H1 (cell line): ENCODE measurements around the gene KIF2C. TPM values are rescaled to one million over a fixed set of nuclear protein-coding genes. Genes with fewer than 3 reads are reported as not detected.

Experiments used
- CTCF ChIA-PET: fragments of 300-600 bp; sonication (Branson Sonifier 250); formaldehyde crosslinking; loops from one replicate; lab custom pipeline; 2021; ENCODE audit not compliant: partially characterized antibody; lab: Charles Lee
- POLR2A ChIA-PET: fragments of 300-600 bp; sonication (Branson Sonifier 250); formaldehyde crosslinking; loops from one replicate; lab custom pipeline; 2021; ENCODE audit warnings: inconsistent platforms; ENCODE audit not compliant: partially characterized antibody; lab: Charles Lee
- DNase-seq, 2 experiments: peaks; one replicate each; pipeline versions ENCODE4 v3.0.0 to v3.0.0-alpha.2; 2010 to 2022; ENCODE audit warnings: low spot score in 2 of 2, low read depth in 1 of 2, mixed read lengths in 1 of 2
- FAIRE-seq: peaks from 2 replicates; lab custom pipeline; 2011; peaks lifted over from hg19 to GRCh38; lab: Jason Lieb, UNC
- H2AFZ ChIP-seq: 2 replicates; pipeline ENCODE4 v1.8.1; 2012; ENCODE audit warnings: low read length, inconsistent platforms
- H2AK5ac ChIP-seq: 2 replicates; pipeline ENCODE4 v1.6.1; 2013; ENCODE audit warnings: low read depth, low read length
- H2BK120ac ChIP-seq: replicated peaks from 2 replicates; pipeline ENCODE3; 2013; ENCODE audit warnings: low read depth, low read length, inconsistent platforms
- H2BK12ac ChIP-seq: 2 replicates; pipeline ENCODE4 v1.6.1; 2013; ENCODE audit warnings: low read depth, low read length
- H2BK15ac ChIP-seq: 2 replicates; pipeline ENCODE4 v1.6.1; 2013; ENCODE audit warnings: low read length
- H2BK20ac ChIP-seq: 2 replicates; pipeline ENCODE4 v1.6.1; 2013; ENCODE audit warnings: low read length
- H2BK5ac ChIP-seq: 2 replicates; pipeline ENCODE4 v1.6.1; 2013; ENCODE audit warnings: low read depth, low read length
- H3K14ac ChIP-seq: 2 replicates; pipeline ENCODE4 v1.6.1; 2013; ENCODE audit warnings: inconsistent platforms; ENCODE audit not compliant: insufficient read length
- H3K18ac ChIP-seq: 2 replicates; pipeline ENCODE4 v1.6.1; 2013; ENCODE audit warnings: low read length; ENCODE audit errors: extremely low read depth
- H3K23ac ChIP-seq: 2 replicates; pipeline ENCODE4 v1.6.1; 2013; ENCODE audit warnings: inconsistent platforms; ENCODE audit not compliant: insufficient read length
- H3K23me2 ChIP-seq: 2 replicates; pipeline ENCODE4 v1.6.1; 2013; ENCODE audit warnings: low read depth, low read length
- H3K27ac ChIP-seq: 2 replicates; pipeline ENCODE4 v1.6.1; 2011; ENCODE audit warnings: low read depth, low read length, inconsistent platforms
- H3K27me3 ChIP-seq, 4 experiments: replicated peaks in 1 of 4; 1 replicate in 1 of 4; 2 replicates in 3 of 4; pipeline versions ENCODE4 v1.6.1 to v1.8.1; 2011 to 2013; ENCODE audit warnings: low read length in 3 of 4, mild to moderate bottlenecking in 3 of 4, inconsistent platforms in 2 of 4, mixed read lengths in 2 of 4, moderate library complexity in 1 of 4; ENCODE audit not compliant: control insufficient read depth in 3 of 4, insufficient read depth in 3 of 4; ENCODE audit errors: extremely low read depth in 1 of 4
- H3K36me3 ChIP-seq, 4 experiments: 2 replicates each; pipeline versions ENCODE4 v1.6.1 to v1.8.1; 2011 to 2013; ENCODE audit warnings: mild to moderate bottlenecking in 4 of 4, low read length in 3 of 4, moderate library complexity in 2 of 4, control low read depth in 1 of 4, inconsistent platforms in 1 of 4; ENCODE audit not compliant: insufficient read depth in 4 of 4, control insufficient read depth in 2 of 4
- H3K4ac ChIP-seq: replicated peaks from 2 replicates; pipeline ENCODE3; 2013; ENCODE audit warnings: low read length, low read depth, mixed read lengths, inconsistent platforms; ENCODE audit not compliant: insufficient read length
- H3K4me1 ChIP-seq, 4 experiments: replicated peaks in 1 of 4; 1 replicate in 1 of 4; 2 replicates in 3 of 4; pipeline versions ENCODE4 v1.6.1 to v1.8.1; 2011 to 2013; ENCODE audit warnings: low read length in 3 of 4, inconsistent platforms in 2 of 4, mixed read lengths in 1 of 4; ENCODE audit not compliant: insufficient read depth in 4 of 4, control insufficient read depth in 3 of 4
- H3K4me2 ChIP-seq, 2 experiments: 2 replicates each; pipeline versions ENCODE4 v1.6.1 to v1.8.1; 2011 to 2013; ENCODE audit warnings: low read depth in 2 of 2, low read length in 2 of 2, control low read depth in 1 of 2, inconsistent platforms in 1 of 2, mild to moderate bottlenecking in 1 of 2; ENCODE audit not compliant: insufficient read depth in 1 of 2
- H3K4me3 ChIP-seq, 4 experiments: fragments of 200-600, 300-600 bp in 1 of 4; sonication (generic), shearing (Covaris generic), sonication (Bioruptor Twin) in 1 of 4; 2 replicates each; pipeline versions ENCODE4 v1.5.1 to v1.8.1; 2011 to 2016; ENCODE audit warnings: low read length in 4 of 4, low read depth in 3 of 4, control low read depth in 2 of 4, inconsistent platforms in 2 of 4, mild to moderate bottlenecking in 2 of 4, mixed read lengths in 1 of 4, moderate library complexity in 1 of 4; ENCODE audit not compliant: insufficient read depth in 2 of 4; ENCODE audit errors: extremely low read depth in 1 of 4
- H3K56ac ChIP-seq: replicated peaks from 2 replicates; pipeline ENCODE3; 2013; ENCODE audit warnings: low read depth, mild to moderate bottlenecking, mixed read lengths, low read length, inconsistent platforms; ENCODE audit not compliant: insufficient read length
- H3K79me1 ChIP-seq: 2 replicates; pipeline ENCODE4 v1.6.1; 2013; ENCODE audit warnings: low read depth, low read length, control low read depth
- H3K79me2 ChIP-seq, 2 experiments: 2 replicates each; pipeline versions ENCODE4 v1.6.1 to v1.8.1; 2012 to 2013; ENCODE audit warnings: low read length in 2 of 2, mild to moderate bottlenecking in 2 of 2, inconsistent platforms in 1 of 2; ENCODE audit not compliant: insufficient read depth in 2 of 2, control insufficient read depth in 1 of 2
- H3K9ac ChIP-seq, 4 experiments: replicated peaks in 1 of 4; 1 replicate in 1 of 4; 2 replicates in 3 of 4; pipeline versions ENCODE4 v1.6.1 to v1.8.1; 2011 to 2013; ENCODE audit warnings: low read depth in 3 of 4, low read length in 3 of 4, control low read depth in 2 of 4, mild to moderate bottlenecking in 2 of 4, moderate library complexity in 2 of 4, inconsistent platforms in 1 of 4; ENCODE audit errors: extremely low read depth in 1 of 4
- H3K9me3 ChIP-seq, 2 experiments: 2 replicates each; pipeline versions ENCODE4 v1.6.1 to v1.8.1; 2012 to 2013; ENCODE audit warnings: mild to moderate bottlenecking in 2 of 2, moderate library complexity in 2 of 2, control low read depth in 1 of 2, inconsistent platforms in 1 of 2, low read depth in 1 of 2, low read length in 1 of 2, mixed read lengths in 1 of 2; ENCODE audit not compliant: insufficient read depth in 2 of 2
- H4K20me1 ChIP-seq, 2 experiments: replicated peaks in 1 of 2; 2 replicates each; pipeline versions ENCODE3 to v1.8.1; 2011 to 2013; ENCODE audit warnings: inconsistent platforms in 2 of 2, low read length in 2 of 2, mild to moderate bottlenecking in 1 of 2; ENCODE audit not compliant: insufficient read depth in 2 of 2, control insufficient read depth in 1 of 2
- H4K5ac ChIP-seq: 2 replicates; pipeline ENCODE4 v1.6.1; 2013; ENCODE audit warnings: low read length, low read depth, mixed read lengths, inconsistent platforms; ENCODE audit not compliant: insufficient read length
- H4K8ac ChIP-seq: 2 replicates; pipeline ENCODE4 v1.8.0; 2013; ENCODE audit warnings: mild to moderate bottlenecking, moderate library complexity, low read length, inconsistent platforms; ENCODE audit not compliant: insufficient read depth; ENCODE audit errors: extremely low read depth
- H4K91ac ChIP-seq: replicated peaks from 2 replicates; pipeline ENCODE3; 2013; ENCODE audit warnings: low read length, mixed read lengths, inconsistent platforms; ENCODE audit not compliant: insufficient read length
- FOSL1 ChIP-seq: IDR thresholded peaks from 2 replicates; pipeline ENCODE4 v1.6.1; 2011; ENCODE audit warnings: mild to moderate bottlenecking, low read depth, low read length, moderate library complexity; ENCODE audit not compliant: insufficient read depth
- HDAC6 ChIP-seq: IDR thresholded peaks from one replicate; pipeline ENCODE4 v1.7.1; 2012; ENCODE audit warnings: low read depth, mild to moderate bottlenecking, inconsistent platforms, low read length, moderate library complexity
- JUN ChIP-seq: IDR thresholded peaks from 2 replicates; pipeline ENCODE4 v1.6.1; 2011; ENCODE audit warnings: low read depth, mild to moderate bottlenecking, improper control_type of control experiment, low read length
- MAX ChIP-seq: IDR thresholded peaks from 2 replicates; pipeline ENCODE4 v1.6.1; 2012; ENCODE audit warnings: inconsistent platforms
- NANOG ChIP-seq: IDR thresholded peaks from 2 replicates; pipeline ENCODE4 v1.6.1; 2011; ENCODE audit warnings: low read length, low read depth, mild to moderate bottlenecking, inconsistent platforms; ENCODE audit not compliant: insufficient read depth, poor library complexity, severe bottlenecking
- WGBS, 2 experiments: shearing (Covaris generic) in 1 of 2; methylation state at CpG; one replicate each; pipeline versions ENCODE4 v1.1.6 to v1.1.7; 2013 to 2015; ENCODE audit warnings: low lambda C conversion rate in 2 of 2, mixed read lengths in 2 of 2, inconsistent platforms in 1 of 2, low coverage in 1 of 2, missing lambda C conversion rate in 1 of 2; ENCODE audit not compliant: insufficient replicate concordance in 2 of 2, insufficient coverage in 1 of 2, insufficient read length in 1 of 2; ENCODE audit errors: extremely low coverage in 1 of 2, missing lambda C conversion rate in 1 of 2; 5-methylcytosine and 5-hydroxymethylcytosine counted together
- polyA plus RNA-seq, 7 experiments: library from polyadenylated mRNA; depleted of rRNA in 3 of 7; stranded (reverse) in 5 of 7; unstranded in 2 of 7; fragments of >200 nt in 5 of 7; fragments of 200-250 nt in 2 of 7; gene quantifications; 1 replicate in 5 of 7; 2 replicates in 1 of 7; 4 replicates in 1 of 7; pipeline versions ENCODE4 v1.2.1 to v1.2.3, GENCODE V29; 2011 to 2013; ENCODE audit warnings: missing spikeins in 2 of 7, mixed read lengths in 2 of 7
- total RNA-seq: library from RNA; stranded (reverse); fragmentation: NEBNext Ultra II Directional; extraction: Animal tissue kit (Norgen Biotek cat#: 25700); gene quantifications from 2 replicates; pipeline ENCODE4 v1.2.1, GENCODE V29; 2021

The KIF2C gene
- total and polyA plus RNA-seq, 2 of the 8 experiments (the other 6 are each of a cell fraction or from before 2014, with no cell fraction given): 41.8 to 68.1 TPM

- CTCF ChIA-PET: interaction anchor here (0.7 to 10.4 kb wide), 6 partner anchors 10 to 227 kb away, joined by 3 to 67 read pairs (median 4); partner anchors contain the start of genes HECTD3 and RNU5D-1
- H3K79me1 ChIP-seq: peaks cover 2% of the 10 kb centered on the region; the same call in 1 of the 2 replicates
Observed at GRCh38 chr1:44783697-44784093, 44.1 kb downstream of the KIF2C start.

More at GRCh38 chr1:44783697-44784093, 44.1 kb downstream of the KIF2C start:
- H3K9me3 ChIP-seq: no peaks in the 10 kb centered on the region
- H3K14ac ChIP-seq: peak overlapping the region; percentile 24
- H3K27me3 ChIP-seq: peaks cover 0 to 7% (median 2%) of the 10 kb centered on the region in 4 experiments; a peak in 3 of 7 replicates
- H2AK5ac ChIP-seq: no peak overlapping the region
- H3K4me1 ChIP-seq: peaks cover 0 to 18% (median 14%) of the 10 kb centered on the region in 4 experiments; a peak in 6 of 7 replicates
- POLR2A ChIA-PET: interaction anchor here (1.2 to 23.6 kb wide), 13 partner anchors 6 to 557 kb away, joined by 3 to 428 read pairs (median 8); partner anchors contain the start of genes BTBD19, DYNLT4, MUTYH and RNU5D-1
- H3K36me3 ChIP-seq: peaks cover 4 to 26% (median 8%) of the 10 kb centered on the region in 4 experiments; a peak in 7 of 8 replicates
- H3K4me3 ChIP-seq: peak overlapping the region; percentile 23 to 56 (median 42)
- H2AFZ ChIP-seq: peak overlapping the region; percentile 21; the same call in 1 of the 2 replicates
- H2BK15ac ChIP-seq: no peak overlapping the region
- peak overlapping the region; percentile 61 for H2BK120ac ChIP-seq
- DNase-seq (no peak), FAIRE-seq (no peak)
- H4K5ac ChIP-seq: peak overlapping the region; percentile 63
- H4K20me1 ChIP-seq: peaks cover 1% of the 10 kb centered on the region in 2 experiments
- no peak overlapping the region for H4K8ac ChIP-seq
- H3K79me2 ChIP-seq: 0 out of 4 replicates have a peak, but pooled peaks cover 0 to 1% of the 10 kb centered on the region in 2 experiments
- peak overlapping the region; percentile 79; the same call in 1 of the 2 replicates for H2BK5ac ChIP-seq
- H3K27ac ChIP-seq: no peak overlapping the region; the same call in 1 of the 2 replicates
- peak overlapping the region in 3 of 4 experiments; percentile 29 to 46 (median 45); a peak in 5 of 7 replicates for H3K9ac ChIP-seq
- peak overlapping the region; percentile 42 for H3K56ac ChIP-seq
- 66% methylated on average over 8 of the region's 8 CpGs; no CpG with 5 or more reads in 1 of the 2 experiments for WGBS, 2 experiments
- peak overlapping the region; percentile 83 for H3K4ac ChIP-seq
- no peak for TF ChIP-seq JUN
- no peak for TF ChIP-seq NANOG
- no peak for TF ChIP-seq HDAC6
- TF ChIP-seq FOSL1: no peak
- no peak for TF ChIP-seq MAX
- H3K4me2 ChIP-seq: peak overlapping the region; percentile 64 to 86
- peak overlapping the region; percentile 55 for H3K18ac ChIP-seq
- H2BK20ac ChIP-seq: 0 out of 2 replicates have a peak overlapping the region, but pooled peaks have one; percentile 8
- H2BK12ac ChIP-seq: 0 out of 2 replicates have a peak overlapping the region, but pooled peaks have one; percentile 13
- peaks cover 6% of the 10 kb centered on the region; the same call in 1 of the 2 replicates for H3K23me2 ChIP-seq
- H4K91ac ChIP-seq: peak overlapping the region; percentile 83
- no peak overlapping the region for H3K23ac ChIP-seq
